HepG2 (cell line): Measurements from ENCODE around the gene FAM174C. TPM values are rescaled to one million over a fixed set of nuclear protein-coding genes. Genes with fewer than 3 reads are reported as not detected.

Experiments
- DR1 ChIP-seq: sonication (generic); formaldehyde crosslinking; IDR thresholded peaks from 2 replicates; pipeline ENCODE4 v1.8.0; 2021; ENCODE audit warnings: mild to moderate bottlenecking, missing genetic modification reagents, inconsistent platforms
- GTF2F1 ChIP-seq: fragments of 150-350 bp; IDR thresholded peaks from 2 replicates; pipeline ENCODE4 v1.6.1; 2014; ENCODE audit warnings: low read length
- HINFP ChIP-seq: sonication (generic); formaldehyde crosslinking; IDR thresholded peaks from 2 replicates; pipeline ENCODE4 v1.4.0; 2020; ENCODE audit warnings: low read depth, mild to moderate bottlenecking, missing genetic modification reagents
- HNRNPUL1 ChIP-seq: fragments of 200-400 bp; formaldehyde crosslinking; IDR thresholded peaks from 2 replicates; pipeline ENCODE4 v1.6.1; 2017; ENCODE audit warnings: low read depth, mild to moderate bottlenecking, low read length, moderate library complexity
- KDM1A ChIP-seq: IDR thresholded peaks from 2 replicates; pipeline ENCODE4 v1.6.1; 2016; ENCODE audit warnings: missing compliant biosample characterization
- KDM4B ChIP-seq: sonication (generic); formaldehyde crosslinking; IDR thresholded peaks from 2 replicates; pipeline ENCODE4 v1.4.0; 2020; ENCODE audit warnings: missing genetic modification reagents
- KDM5A ChIP-seq: fragments of 200-600 bp; sonication (generic); IDR thresholded peaks from 2 replicates; pipeline ENCODE4 v1.7.0; 2018; ENCODE audit warnings: antibody characterized with exemption, mild to moderate bottlenecking, low read length, borderline replicate concordance
- MBD4 ChIP-seq: IDR thresholded peaks from 2 replicates; pipeline ENCODE4 v1.6.1; 2012; ENCODE audit warnings: low read length, inconsistent platforms, borderline replicate concordance
- MXI1 ChIP-seq: IDR thresholded peaks from 3 replicates; pipeline ENCODE4 v1.6.1; 2012; ENCODE audit warnings: low read depth, low read length, inconsistent platforms, borderline replicate concordance
- PRDM10 ChIP-seq: sonication (generic); formaldehyde crosslinking; IDR thresholded peaks from 2 replicates; pipeline ENCODE4 v1.4.0; 2020; ENCODE audit warnings: low read depth, missing genetic modification reagents
- SRSF1 ChIP-seq: fragments of 200-400 bp; formaldehyde crosslinking; optimal IDR thresholded peaks from 2 replicates; pipeline ENCODE3; 2017; ENCODE audit warnings: mild to moderate bottlenecking, low read depth, low read length, moderate library complexity
- SUZ12 ChIP-seq: fragments of 150-350 bp; IDR thresholded peaks from 2 replicates; pipeline ENCODE4 v1.6.1; 2014; ENCODE audit warnings: low read depth, low read length
- ZBTB46 ChIP-seq: sonication (generic); formaldehyde crosslinking; IDR thresholded peaks from 2 replicates; pipeline ENCODE4 v1.4.0; 2020; ENCODE audit warnings: mild to moderate bottlenecking, missing genetic modification reagents, borderline replicate concordance
- ZNF253 ChIP-seq: sonication (generic); formaldehyde crosslinking; IDR thresholded peaks from 2 replicates; pipeline ENCODE4 v1.8.0; 2022; ENCODE audit warnings: mild to moderate bottlenecking, missing genetic modification reagents, borderline replicate concordance
- ZNF280D ChIP-seq: sonication (generic); formaldehyde crosslinking; IDR thresholded peaks from 2 replicates; pipeline ENCODE4 v1.5.1; 2020; ENCODE audit warnings: mild to moderate bottlenecking, missing genetic modification reagents
- ZNF552 ChIP-seq: sonication (generic); formaldehyde crosslinking; IDR thresholded peaks from 2 replicates; pipeline ENCODE4 v1.9.0; 2022; ENCODE audit warnings: missing genetic modification reagents, mild to moderate bottlenecking, borderline replicate concordance
- ZNF562 ChIP-seq: sonication (generic); formaldehyde crosslinking; IDR thresholded peaks from 2 replicates; pipeline ENCODE4 v1.8.0; 2022; ENCODE audit warnings: missing genetic modification reagents, borderline replicate concordance
- ZNF674 ChIP-seq: sonication (generic); formaldehyde crosslinking; IDR thresholded peaks from 2 replicates; pipeline ENCODE4 v1.5.0; 2020; ENCODE audit warnings: low read depth, mild to moderate bottlenecking, missing genetic modification reagents
- ZNF720 ChIP-seq: sonication (generic); formaldehyde crosslinking; IDR thresholded peaks from 2 replicates; pipeline ENCODE4 v1.4.0; 2020; ENCODE audit warnings: missing genetic modification reagents
- ZNF792 ChIP-seq: IDR thresholded peaks from 2 replicates; pipeline ENCODE4 v1.6.1; 2016
- polyA plus RNA-seq, 8 experiments: library from polyadenylated mRNA; depleted of rRNA in 3 of 8; stranded (reverse) in 7 of 8; unstranded in 1 of 8; fragments of >200 nt; fragmentation: Illumina TruSeq in 4 of 8; extraction: Trizol in 4 of 8; gene quantifications; 2 replicates each; pipeline versions ENCODE4 v1.2.1 to v1.2.3, GENCODE V29; 2011 to 2016; ENCODE audit warnings: low read depth in 4 of 8, missing spikeins in 1 of 8, mixed read lengths in 1 of 8; ENCODE audit not compliant: insufficient read depth in 1 of 8
- total RNA-seq, 5 experiments: library from RNA; depleted of rRNA; stranded (reverse); fragments of >200 nt; fragmentation: Illumina TruSeq; extraction: Trizol; gene quantifications; 2 replicates each; pipeline ENCODE4 v1.2.3, GENCODE V29; 2016; ENCODE audit warnings: low read depth in 1 of 5

The FAM174C gene
- total and polyA plus RNA-seq, 2 of the 13 experiments (the other 11 are each of a cell fraction or from before 2014, with no cell fraction given): 19.5 to 31.3 TPM

GRCh38 chr19:1248139-1248785, 27.1 kb upstream of the FAM174C start, which contains the start of gene MIDN (continued):
- peak; percentile 30; the same call in 1 of the 3 replicates for TF ChIP-seq MXI1
- peak; percentile 86 for TF ChIP-seq DR1 (CRISPR knock-in tag)
- no peak for TF ChIP-seq HINFP (CRISPR knock-in tag)
- TF ChIP-seq KDM1A (CRISPR knock-in tag): 0 out of 2 replicates have a peak, but pooled peaks have one; percentile 4
- TF ChIP-seq SRSF1: peak; percentile 95
- no peak; the same call in 1 of the 2 replicates for TF ChIP-seq ZNF552
- TF ChIP-seq KDM5A: peak; percentile 52; the same call in 1 of the 2 replicates
- TF ChIP-seq ZNF792 (CRISPR knock-in tag): no peak
- TF ChIP-seq ZNF253 (CRISPR knock-in tag): no peak
- TF ChIP-seq KDM4B (CRISPR knock-in tag): no peak; the same call in 1 of the 2 replicates
- no peak for TF ChIP-seq SUZ12
- TF ChIP-seq ZNF674 (CRISPR knock-in tag): no peak
- TF ChIP-seq ZBTB46 (CRISPR knock-in tag): no peak
- TF ChIP-seq ZNF562 (CRISPR knock-in tag): no peak
- 0 out of 2 replicates have a peak, but pooled peaks have one; percentile 8 for TF ChIP-seq ZNF280D (CRISPR knock-in tag)
- peak; percentile 19; the same call in 1 of the 2 replicates for TF ChIP-seq PRDM10 (CRISPR knock-in tag)
- TF ChIP-seq ZNF720 (CRISPR knock-in tag): no peak
- no peak for TF ChIP-seq MBD4
- no peak for TF ChIP-seq HNRNPUL1
- TF ChIP-seq GTF2F1: peak; percentile 71; the same call in 1 of the 2 replicates
